Ascending aorta (tissue), 2 donors: ENCODE data around the gene UPK1A. TPM values are rescaled to one million over a fixed set of nuclear protein-coding genes. Genes with fewer than 3 reads are reported as not detected.

ENCODE experiments used
- DNase-seq, 2 donors: peaks; one replicate each; pipeline ENCODE4 v3.0.0-alpha.2; 2019; ENCODE audit warnings: low spot score in 2 of 2
- H3K27ac ChIP-seq, 2 donors: fragments of 200-600 bp; sonication (generic); one replicate each; pipeline ENCODE4 v1.5.1; 2016 to 2017; ENCODE audit warnings: mild to moderate bottlenecking in 1 of 2
- H3K27me3 ChIP-seq: fragments of 200-600 bp; sonication (generic); one replicate; pipeline ENCODE4 v1.5.1; 2017
- H3K36me3 ChIP-seq, 2 donors: fragments of 200-600 bp; sonication (generic); one replicate each; pipeline ENCODE4 v1.5.1; 2016
- H3K4me1 ChIP-seq, 2 donors: fragments of 200-600 bp; sonication (generic); one replicate each; pipeline ENCODE4 v1.5.1; 2016 to 2017; ENCODE audit warnings: mild to moderate bottlenecking in 1 of 2
- H3K4me3 ChIP-seq, 2 donors: fragments of 200-600 bp; sonication (generic); one replicate each; pipeline ENCODE4 v1.5.1; 2016 to 2017; ENCODE audit warnings: mild to moderate bottlenecking in 1 of 2
- H3K9me3 ChIP-seq, 2 donors: fragments of 200-600 bp; sonication (generic); one replicate each; pipeline ENCODE4 v1.5.1; 2016
- intact Hi-C: fragments of 100-400 bp; cut with DNase I; formaldehyde crosslinking; loops from one replicate; pipeline ENCODE4 v1.15.1; 2023
- total RNA-seq: library from RNA; depleted of rRNA; stranded (reverse); fragments of >200 nt; gene quantifications from one replicate; pipeline ENCODE4 v1.1.0, GENCODE V29; 2016
- TF ChIP-seq, protein P1 (sequence below), 3 experiments: fragments of 200-600 bp in 2 of 3; fragments of 450-650 bp in 1 of 3; sonication (generic) in 2 of 3; IDR thresholded peaks; one replicate each; pipeline ENCODE4 v1.5.1; 2016 to 2019; ENCODE audit warnings: antibody characterized with exemption in 3 of 3, mild to moderate bottlenecking in 1 of 3, moderate library complexity in 1 of 3

The UPK1A gene
- total RNA-seq = not detected

DNA sequence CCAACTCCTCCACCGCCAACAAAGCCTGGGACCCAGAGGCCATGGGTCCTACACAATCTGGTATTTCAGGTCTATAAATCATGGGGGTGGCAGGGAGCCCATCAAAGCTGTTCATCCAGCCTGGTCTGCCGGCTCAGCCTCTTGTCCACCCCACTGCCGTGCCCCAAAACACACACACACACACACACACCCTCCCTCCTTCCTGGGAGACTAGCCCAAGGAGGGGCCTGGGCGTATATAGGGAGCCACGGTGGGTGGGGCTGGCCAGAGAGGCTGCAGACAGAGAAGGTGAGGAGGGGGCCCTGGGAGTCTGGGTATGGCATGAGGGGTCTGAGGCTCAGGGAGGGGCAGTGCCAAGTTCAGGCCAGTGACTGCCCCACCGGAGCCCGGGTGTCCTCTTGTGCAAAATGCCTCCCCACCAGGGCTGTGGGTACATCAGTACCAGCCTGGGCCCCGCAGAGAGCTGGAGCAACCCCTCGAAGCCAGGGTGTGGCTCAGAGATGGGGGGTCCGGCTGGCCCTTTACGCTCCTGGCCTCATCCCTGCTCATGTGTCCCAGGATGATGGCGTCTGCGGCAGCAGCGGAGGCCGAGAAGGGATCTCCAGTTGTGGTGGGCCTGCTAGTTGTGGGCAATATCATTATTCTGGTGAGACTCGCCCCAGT lies at the start of gene UPK1A:
TSS of gene UPK1A (plus strand) at position 267 of the 663 bp plus-strand sequence. CDS start at position 563, 296 bp downstream.
- Histone ChIP-seq H3K4me1 (no peaks in the 10 kb centered on the region), H3K9me3 (no peaks in the 10 kb centered on the region), H3K27ac (no peak within 1 kb of the TSS), H3K4me3 (no peak within 1 kb of the TSS), H3K36me3 (peaks cover 0 to 27% of the 10 kb centered on the region in 2 donors), H3K27me3 (no peaks in the 10 kb centered on the region)
- no peak for DNase-seq
- TF ChIP-seq, protein P1, sequence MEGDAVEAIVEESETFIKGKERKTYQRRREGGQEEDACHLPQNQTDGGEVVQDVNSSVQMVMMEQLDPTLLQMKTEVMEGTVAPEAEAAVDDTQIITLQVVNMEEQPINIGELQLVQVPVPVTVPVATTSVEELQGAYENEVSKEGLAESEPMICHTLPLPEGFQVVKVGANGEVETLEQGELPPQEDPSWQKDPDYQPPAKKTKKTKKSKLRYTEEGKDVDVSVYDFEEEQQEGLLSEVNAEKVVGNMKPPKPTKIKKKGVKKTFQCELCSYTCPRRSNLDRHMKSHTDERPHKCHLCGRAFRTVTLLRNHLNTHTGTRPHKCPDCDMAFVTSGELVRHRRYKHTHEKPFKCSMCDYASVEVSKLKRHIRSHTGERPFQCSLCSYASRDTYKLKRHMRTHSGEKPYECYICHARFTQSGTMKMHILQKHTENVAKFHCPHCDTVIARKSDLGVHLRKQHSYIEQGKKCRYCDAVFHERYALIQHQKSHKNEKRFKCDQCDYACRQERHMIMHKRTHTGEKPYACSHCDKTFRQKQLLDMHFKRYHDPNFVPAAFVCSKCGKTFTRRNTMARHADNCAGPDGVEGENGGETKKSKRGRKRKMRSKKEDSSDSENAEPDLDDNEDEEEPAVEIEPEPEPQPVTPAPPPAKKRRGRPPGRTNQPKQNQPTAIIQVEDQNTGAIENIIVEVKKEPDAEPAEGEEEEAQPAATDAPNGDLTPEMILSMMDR (IDR thresholded peaks at IDR 0.05) = no peak
- intact Hi-C loops = no loop called here

- no peak overlapping the region for H3K27ac ChIP-seq
- peaks cover 0 to 21% of the 10 kb centered on the region in 2 donors for H3K36me3 ChIP-seq
- H3K4me3 ChIP-seq = no peak overlapping the region
- H3K4me1 ChIP-seq = no peaks in the 10 kb centered on the region
- TF ChIP-seq, protein P1 (IDR thresholded peaks at IDR 0.05) = no peak
- H3K27me3 ChIP-seq = no peaks in the 10 kb centered on the region
- no peaks in the 10 kb centered on the region for H3K9me3 ChIP-seq
- intact Hi-C loops = loop anchor here (10.0 kb wide), 1 partner anchor 494 kb away; no protein-coding TSS in a partner anchor
- DNase-seq = no peak
Observed at GRCh38 chr19:35618857-35619256, 47.5 kb upstream of the UPK1A start.

- Histone ChIP-seq H3K4me3 (no peak overlapping the region), H3K9me3 (no peaks in the 10 kb centered on the region), H3K4me1 (no peaks in the 10 kb centered on the region), H3K27me3 (no peaks in the 10 kb centered on the region), H3K27ac (no peak overlapping the region), H3K36me3 (peaks cover 0 to 21% of the 10 kb centered on the region in 2 donors)
- DNase-seq = no peak
- TF ChIP-seq, protein P1 (IDR thresholded peaks at IDR 0.05) = no peak
- intact Hi-C loops = loop anchor here (10.0 kb wide), 1 partner anchor 495 kb away; no protein-coding TSS in a partner anchor
Observed at GRCh38 chr19:35619290-35619923, 46.9 kb upstream of the UPK1A start.

DNA sequence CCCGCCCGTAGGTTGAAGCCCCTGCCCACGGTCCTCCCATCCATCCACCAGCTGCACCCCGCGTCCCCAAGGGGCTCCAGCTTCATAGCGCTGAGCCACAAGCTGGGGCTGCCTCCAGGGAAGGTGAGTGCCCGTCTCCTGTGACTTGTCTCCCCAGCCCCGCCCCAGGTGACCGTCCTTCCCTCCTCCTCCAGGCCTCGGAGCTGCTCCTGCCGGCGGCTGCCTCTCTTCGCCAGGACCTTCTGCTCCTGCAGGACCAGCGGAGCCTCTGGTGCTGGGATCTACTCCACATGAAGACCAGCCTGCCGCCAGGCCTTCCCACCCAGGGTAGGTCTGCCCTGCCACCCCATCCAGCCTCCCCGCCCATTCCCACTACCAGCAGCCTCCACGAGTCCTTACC lies 46.3 kb upstream of the UPK1A start:
- Histone ChIP-seq H3K36me3 (peaks cover 0 to 20% of the 10 kb centered on the region in 2 donors), H3K4me3 (no peak overlapping the region), H3K9me3 (no peaks in the 10 kb centered on the region), H3K4me1 (no peaks in the 10 kb centered on the region), H3K27ac (no peak overlapping the region), H3K27me3 (no peaks in the 10 kb centered on the region)
- intact Hi-C loops = no loop called here
- no peak for DNase-seq
- TF ChIP-seq, protein P1 (IDR thresholded peaks at IDR 0.05) = no peak

GRCh38 chr19:35621708-35622107 lies 44.6 kb upstream of the UPK1A start:
- intact Hi-C loops = no loop called here
- Histone ChIP-seq H3K36me3 (peaks cover 0 to 17% of the 10 kb centered on the region in 2 donors), H3K4me1 (no peaks in the 10 kb centered on the region), H3K4me3 (no peak overlapping the region), H3K27me3 (no peaks in the 10 kb centered on the region), H3K27ac (no peak overlapping the region), H3K9me3 (no peaks in the 10 kb centered on the region)
- DNase-seq = no peak
- TF ChIP-seq, protein P1 (IDR thresholded peaks at IDR 0.05) = no peak
